ENCODE results near the gene INPP5D.
A peak's percentile ranks its signal among the peaks of the same experiment; 100 is the strongest.

INPP5D gene

DNA sequence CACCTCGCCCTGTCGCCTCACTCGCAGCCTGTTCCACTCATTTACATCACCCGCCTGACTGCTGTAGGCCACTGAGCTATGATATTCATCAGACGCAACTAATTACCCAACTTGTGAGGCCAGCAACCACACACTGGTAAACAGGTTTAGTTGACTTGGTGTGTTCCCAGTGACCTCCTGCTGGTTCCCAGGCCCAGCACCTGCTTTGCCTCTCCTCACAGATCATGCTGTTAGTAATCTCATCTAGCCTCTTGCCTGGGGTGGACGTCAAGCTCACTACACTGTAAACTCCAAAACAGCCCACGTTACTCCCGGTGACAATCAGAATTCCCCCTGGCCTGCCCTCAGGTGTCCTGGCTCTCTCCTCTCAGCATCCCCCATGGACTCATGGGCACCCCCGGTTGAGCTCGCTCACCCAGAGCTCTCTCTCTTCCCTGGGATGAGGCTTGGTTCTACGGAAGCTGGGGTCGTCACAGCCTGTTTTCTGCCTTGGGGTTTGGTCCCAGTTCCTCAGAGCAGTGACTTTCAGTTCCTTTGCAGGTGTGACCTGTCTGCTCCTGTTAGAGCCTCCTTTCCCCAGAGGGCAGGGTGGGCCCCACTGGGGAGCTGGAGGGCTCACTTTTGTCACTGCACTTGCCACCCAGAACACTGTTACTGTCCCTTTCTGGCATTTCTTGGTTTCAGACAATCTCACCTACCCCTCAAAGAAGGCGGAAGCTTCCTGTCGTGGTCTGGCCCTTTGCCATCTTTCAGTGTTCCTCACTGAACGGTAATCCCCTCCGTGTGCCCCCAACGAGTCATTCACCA lies 40.3 kb downstream of the INPP5D start:
- DNase-seq (ENCODE audit: low spot score), result peak; percentile 64
- TF ChIP-seq, protein P1, sequence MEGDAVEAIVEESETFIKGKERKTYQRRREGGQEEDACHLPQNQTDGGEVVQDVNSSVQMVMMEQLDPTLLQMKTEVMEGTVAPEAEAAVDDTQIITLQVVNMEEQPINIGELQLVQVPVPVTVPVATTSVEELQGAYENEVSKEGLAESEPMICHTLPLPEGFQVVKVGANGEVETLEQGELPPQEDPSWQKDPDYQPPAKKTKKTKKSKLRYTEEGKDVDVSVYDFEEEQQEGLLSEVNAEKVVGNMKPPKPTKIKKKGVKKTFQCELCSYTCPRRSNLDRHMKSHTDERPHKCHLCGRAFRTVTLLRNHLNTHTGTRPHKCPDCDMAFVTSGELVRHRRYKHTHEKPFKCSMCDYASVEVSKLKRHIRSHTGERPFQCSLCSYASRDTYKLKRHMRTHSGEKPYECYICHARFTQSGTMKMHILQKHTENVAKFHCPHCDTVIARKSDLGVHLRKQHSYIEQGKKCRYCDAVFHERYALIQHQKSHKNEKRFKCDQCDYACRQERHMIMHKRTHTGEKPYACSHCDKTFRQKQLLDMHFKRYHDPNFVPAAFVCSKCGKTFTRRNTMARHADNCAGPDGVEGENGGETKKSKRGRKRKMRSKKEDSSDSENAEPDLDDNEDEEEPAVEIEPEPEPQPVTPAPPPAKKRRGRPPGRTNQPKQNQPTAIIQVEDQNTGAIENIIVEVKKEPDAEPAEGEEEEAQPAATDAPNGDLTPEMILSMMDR (IDR thresholded peaks at IDR 0.05; ENCODE audit: extremely low read depth, missing control alignments), result no peak

DNA sequence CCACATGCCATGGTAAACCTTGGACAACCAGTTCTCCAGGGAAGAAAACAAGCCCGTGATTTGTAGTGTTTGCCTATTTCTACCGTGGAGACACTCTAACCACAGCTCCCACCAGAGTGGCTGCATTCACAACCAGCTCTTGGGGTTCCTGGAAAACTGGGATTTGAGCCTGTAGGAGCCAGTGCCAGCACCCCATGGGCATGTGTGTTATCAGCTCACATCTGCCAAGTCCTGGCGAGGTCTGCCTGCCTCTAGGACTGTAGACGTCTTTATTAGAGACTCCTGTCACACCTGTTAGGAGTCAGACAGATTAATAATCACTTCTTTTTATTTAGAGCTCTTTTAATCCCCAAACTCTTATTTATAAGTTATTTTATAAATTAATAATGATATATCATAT lies 41.0 kb downstream of the INPP5D start:
- no peak for DNase-seq (ENCODE audit: low spot score)
- TF ChIP-seq, protein P1 (IDR thresholded peaks at IDR 0.05; ENCODE audit: extremely low read depth, missing control alignments), result no peak

DNA sequence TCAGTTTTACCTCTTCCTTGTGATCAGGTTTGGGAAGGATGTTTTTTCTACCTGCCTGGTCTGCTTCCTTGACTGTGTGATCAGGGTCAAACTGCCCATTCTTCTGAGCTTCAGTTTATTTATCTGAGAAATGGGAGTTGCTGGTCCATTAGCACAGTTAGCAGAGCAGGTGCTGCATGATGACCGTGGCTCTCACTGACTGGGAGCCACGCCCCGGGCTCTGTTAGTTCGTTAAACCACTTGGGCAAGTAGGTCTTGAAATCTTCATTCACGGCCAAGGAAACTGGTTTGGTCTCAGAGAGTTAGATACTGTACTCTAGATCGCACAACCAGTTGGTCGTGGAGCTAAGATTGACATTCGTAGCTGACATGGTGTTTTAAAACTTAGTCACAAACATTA lies 41.7 kb downstream of the INPP5D start:
- TF ChIP-seq, protein P1 (IDR thresholded peaks at IDR 0.05; ENCODE audit: extremely low read depth, missing control alignments), result no peak
- no peak for DNase-seq (ENCODE audit: low spot score)

DNA sequence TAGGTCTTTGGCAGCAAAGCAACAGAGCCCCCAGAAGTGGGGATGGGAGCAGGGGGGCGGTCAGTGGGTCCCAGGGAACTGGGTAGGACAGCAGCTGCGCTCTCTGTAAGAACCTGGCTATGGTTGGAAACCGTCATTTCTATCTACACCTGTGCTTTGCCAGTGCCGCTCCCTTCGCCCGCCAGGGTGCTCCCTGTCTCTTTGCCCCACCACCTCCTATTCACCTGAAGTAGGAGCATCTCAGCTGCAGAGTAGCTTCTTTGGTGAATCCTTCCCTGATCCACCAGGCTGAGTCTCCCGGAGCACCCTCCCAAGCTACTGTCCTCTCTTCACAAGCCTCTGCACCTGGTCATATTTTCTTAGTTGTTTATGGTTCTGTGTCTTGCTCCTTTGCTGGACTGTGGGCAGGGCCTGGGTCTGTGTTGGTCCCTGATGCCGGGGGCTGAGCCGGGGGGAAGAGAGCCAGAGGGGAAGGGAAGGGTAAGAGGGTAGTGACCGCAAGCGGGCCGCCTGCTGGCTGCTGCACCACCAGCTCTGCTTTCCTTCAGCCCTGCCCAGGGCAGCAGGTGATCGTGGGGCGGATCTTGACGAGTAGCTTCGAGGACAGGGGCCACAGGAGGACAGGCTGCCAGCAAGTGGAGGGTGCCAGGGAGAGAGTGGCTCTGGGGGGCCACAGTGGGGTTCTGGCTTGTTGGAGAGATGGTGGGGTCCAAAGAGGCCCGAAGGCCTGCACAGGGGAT lies 45.2 kb downstream of the INPP5D start:
- TF ChIP-seq, protein P1 (IDR thresholded peaks at IDR 0.05; ENCODE audit: extremely low read depth, missing control alignments), result no peak
- DNase-seq (ENCODE audit: low spot score), result no peak

DNA sequence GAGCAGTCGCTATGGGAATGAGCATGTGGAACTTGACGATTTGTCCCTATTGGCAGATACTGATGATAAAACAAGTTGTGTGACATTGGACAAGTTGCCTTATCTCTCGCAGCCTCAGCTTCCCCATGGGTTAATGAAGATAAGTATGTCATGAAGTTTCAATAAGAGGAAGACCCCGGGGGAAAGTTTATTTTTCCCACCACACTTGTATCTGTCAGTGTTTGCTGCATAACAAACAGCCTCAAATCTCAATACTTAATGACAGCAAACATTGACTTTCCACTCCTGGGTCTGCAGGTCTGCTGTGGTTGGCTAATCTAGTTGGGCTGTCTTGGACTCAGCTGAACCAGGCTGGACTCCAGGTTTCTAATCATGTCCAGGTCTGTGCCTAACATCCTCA lies 45.8 kb downstream of the INPP5D start:
- DNase-seq (ENCODE audit: low spot score), result no peak
- TF ChIP-seq, protein P1 (IDR thresholded peaks at IDR 0.05; ENCODE audit: extremely low read depth, missing control alignments), result no peak

DNA sequence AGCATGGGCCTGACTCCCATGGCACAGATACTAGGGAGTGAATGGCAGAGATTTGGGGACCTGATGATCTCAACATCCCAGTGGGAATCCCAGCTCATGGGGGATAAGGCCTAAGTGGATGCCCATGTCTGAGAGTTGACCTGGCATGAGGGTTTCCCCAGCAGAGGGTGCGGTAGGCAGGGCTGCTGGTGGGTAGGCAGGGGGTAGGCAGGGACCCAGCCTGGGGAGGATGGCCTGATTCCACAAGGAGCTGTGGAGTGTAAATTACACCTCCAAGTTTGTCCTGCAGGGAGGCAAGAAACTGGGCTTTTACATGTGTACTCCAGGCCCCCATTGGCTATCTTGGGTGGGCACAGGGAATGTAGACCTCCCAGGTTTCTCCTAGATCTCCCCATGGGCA lies 46.9 kb downstream of the INPP5D start:
- TF ChIP-seq, protein P1 (IDR thresholded peaks at IDR 0.05; ENCODE audit: extremely low read depth, missing control alignments), result no peak
- no peak for DNase-seq (ENCODE audit: low spot score)

DNA sequence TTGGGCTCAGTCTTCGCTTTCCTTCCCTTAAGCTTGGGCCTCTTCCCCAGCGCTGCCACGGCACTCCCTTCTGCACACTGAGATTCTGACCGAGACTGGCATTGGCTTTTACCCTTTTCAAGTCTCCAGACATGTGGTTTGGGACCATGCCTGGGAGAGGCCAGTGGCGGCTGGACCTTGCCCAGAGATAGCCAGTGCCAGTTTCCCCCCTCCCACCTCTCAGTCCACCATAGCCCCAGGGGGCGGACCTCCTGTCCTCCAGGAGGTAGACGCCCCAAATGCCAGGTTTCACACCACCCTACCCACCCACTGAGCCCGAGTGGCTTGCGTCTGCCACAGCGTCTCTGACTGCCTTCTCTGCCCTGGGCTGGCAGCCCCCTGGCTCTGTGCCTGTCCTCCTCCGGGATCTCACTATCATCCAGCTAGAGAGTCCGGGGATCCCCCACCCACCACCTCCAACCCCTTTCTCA lies 47.7 kb downstream of the INPP5D start:
- TF ChIP-seq, protein P1 (IDR thresholded peaks at IDR 0.05; ENCODE audit: extremely low read depth, missing control alignments), result no peak
- no peak for DNase-seq (ENCODE audit: low spot score)

Measured in GM20000 (cell line).